GM10248 (cell line): Measurements from ENCODE around the gene OSBPL5.

Source experiments
- CTCF ChIA-PET: fragments of 300-600 bp; sonication (Branson Sonifier 250); formaldehyde crosslinking; extraction: SDS; loops from one replicate; lab custom pipeline; 2021; ENCODE audit warnings: antibody characterized with exemption; lab: Yijun Ruan, JAX
- POLR2A ChIA-PET: fragments of 350-650 bp; sonication (Branson Sonifier 250); formaldehyde crosslinking; extraction: SDS; loops from one replicate; lab custom pipeline; 2020; ENCODE audit warnings: antibody characterized with exemption; lab: Yijun Ruan, JAX
- DNase-seq: peaks from one replicate; pipeline ENCODE4 v3.0.0; 2012; ENCODE audit errors: extremely low spot score
- CTCF ChIP-seq: IDR thresholded peaks from 2 replicates; pipeline ENCODE4 v1.5.1; 2012; ENCODE audit warnings: mild to moderate bottlenecking, low read depth; ENCODE audit errors: extremely low read depth, missing control alignments, control extremely low read depth

OSBPL5 gene

DNA sequence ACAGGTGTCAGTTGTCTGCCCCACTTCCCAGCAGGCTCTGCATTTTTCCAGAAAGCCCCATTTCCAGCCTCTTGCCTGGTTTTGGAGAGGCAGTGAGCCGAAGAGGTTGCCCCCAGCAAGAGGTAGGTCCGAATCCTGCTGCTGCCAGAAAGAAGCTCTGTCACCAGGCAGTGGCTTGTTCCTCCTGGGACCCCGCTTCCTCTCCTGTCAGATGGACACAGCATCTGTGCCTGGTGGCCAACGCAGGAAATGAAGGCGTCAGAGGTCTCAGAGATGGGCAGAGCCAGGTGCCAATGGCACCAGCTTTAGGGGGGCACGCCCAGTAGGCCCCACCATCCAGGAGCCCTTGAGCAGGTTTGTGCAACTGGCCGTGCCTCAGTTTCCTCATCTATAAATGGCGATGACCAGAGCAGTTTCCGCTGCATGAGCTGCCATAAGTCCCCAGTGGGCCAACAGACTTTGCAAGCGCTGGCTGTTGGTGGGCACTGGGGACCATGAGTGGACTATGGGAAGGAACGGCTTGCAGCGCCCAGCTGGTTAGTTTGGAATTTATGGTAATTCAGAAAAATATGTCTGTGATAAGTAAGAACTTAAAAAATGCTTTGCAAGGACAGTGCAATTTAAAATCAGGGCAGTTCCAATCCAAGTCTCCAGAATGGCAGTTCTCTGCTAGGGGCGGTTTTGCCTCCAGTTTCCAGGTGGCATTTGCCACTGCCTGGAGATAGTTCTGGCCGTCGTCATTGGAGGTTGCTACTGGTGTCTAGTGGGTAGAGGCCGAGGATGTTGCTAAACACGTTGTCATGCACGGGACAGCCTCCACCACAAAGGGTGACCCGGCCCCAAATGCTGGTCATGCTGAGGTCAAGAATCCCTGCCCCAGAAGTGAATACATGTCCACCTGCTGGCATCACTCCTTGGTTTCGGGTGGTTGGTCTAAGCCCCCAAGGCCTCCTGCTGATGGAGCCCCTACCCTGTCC, 2.3 kb upstream of the OSBPL5 start:
- TF ChIP-seq CTCF = no peak
- no peak for DNase-seq
- ChIA-PET POLR2A (no interaction called here), CTCF (no interaction called here)

- POLR2A ChIA-PET = no interaction called here
- no peak for DNase-seq
- CTCF ChIA-PET = no interaction called here
- TF ChIP-seq CTCF = no peak
Measured at GRCh38 chr11:3166268-3167142, 1.4 kb upstream of the OSBPL5 start.

DNA sequence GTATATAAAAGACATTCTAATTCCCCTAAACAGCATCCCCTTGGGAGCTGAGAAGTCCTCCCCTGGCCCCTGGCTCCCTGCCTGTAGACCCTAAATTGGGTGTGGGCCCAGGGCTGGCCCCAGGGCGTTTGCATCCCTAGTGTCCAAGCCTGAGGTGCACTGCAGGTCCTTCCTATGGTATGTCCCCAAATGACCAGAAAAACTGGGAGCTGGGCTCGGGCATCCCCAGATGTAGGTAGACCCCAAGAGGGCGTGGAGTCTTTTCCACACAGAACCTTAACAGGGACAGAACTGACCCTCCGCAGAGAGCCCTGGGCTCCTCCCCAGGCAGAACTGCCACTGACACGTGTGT, 782 bp upstream of the OSBPL5 start:
- ChIA-PET POLR2A (no interaction called here), CTCF (no interaction called here)
- no peak for TF ChIP-seq CTCF
- DNase-seq = no peak

DNA sequence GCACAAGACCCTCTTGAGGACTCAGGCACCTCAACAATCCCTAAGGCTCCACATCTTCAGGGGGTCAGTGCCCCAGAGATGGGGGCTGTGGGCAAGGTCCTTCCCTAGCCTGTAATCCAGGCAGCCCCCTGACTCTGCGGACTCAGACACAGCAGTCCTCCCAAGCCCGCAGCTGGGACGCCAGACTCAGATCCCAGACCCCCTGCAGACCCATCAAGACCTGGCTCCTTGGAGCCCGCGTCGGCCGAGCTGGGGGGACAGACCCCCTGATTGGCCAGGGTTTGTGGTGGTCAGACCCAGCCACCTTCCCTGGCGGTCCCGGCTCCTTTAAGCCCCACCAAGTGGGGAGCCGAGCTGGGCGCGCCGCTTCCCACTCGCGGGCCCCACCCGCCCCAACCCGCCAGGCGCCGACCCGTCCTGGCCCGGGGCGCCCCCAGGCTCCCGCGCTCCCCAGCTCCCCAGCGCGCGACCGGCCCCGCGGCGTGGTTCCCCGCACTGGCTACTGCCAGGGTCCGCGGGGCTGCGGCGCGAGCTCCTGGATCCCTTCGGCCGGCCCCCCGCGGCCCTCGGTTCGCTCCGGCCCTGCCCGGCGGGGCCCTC, 458 bp downstream of the OSBPL5 start:
- no peak for TF ChIP-seq CTCF
- POLR2A ChIA-PET = no interaction called here
- CTCF ChIA-PET = no interaction called here
- DNase-seq = no peak

DNA sequence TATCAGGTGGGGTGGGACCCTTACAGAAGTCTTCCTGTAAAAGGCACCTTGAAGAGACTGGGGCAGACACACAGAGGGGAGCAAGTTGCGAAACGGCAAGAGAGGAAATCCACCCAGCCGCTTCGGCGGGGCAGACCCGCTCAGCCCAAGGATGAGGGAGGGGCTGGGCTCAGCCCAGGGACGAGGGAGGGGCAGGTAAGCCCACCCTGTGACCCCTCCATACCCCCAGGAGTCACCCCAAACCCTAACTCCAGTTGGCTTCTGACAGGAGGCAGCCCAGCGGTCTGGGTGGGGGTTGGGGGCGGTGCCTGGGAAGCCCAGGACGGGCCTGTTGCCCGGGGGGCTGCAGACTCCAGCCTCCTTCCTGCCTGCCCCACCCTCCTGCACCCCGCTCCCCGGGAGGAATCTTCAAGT, 965 bp downstream of the OSBPL5 start:
- ChIA-PET CTCF (no interaction called here), POLR2A (no interaction called here)
- DNase-seq = no peak
- no peak for TF ChIP-seq CTCF
